Mucosa of stomach (tissue), 1 donor: Measurements from ENCODE around the gene CTU1.

Experiments used
- H3K27me3 ChIP-seq: one replicate; pipeline ENCODE4 v1.7.0; 2013; ENCODE audit warnings: mild to moderate bottlenecking, low read length; ENCODE audit not compliant: control insufficient read depth, insufficient read depth
- H3K36me3 ChIP-seq: one replicate; pipeline ENCODE4 v1.7.0; 2013; ENCODE audit warnings: low read length; ENCODE audit not compliant: control insufficient read depth, insufficient read depth
- H3K4me1 ChIP-seq: one replicate; pipeline ENCODE4 v1.7.0; 2013; ENCODE audit warnings: mild to moderate bottlenecking, low read length; ENCODE audit not compliant: control insufficient read depth, insufficient read depth
- H3K4me3 ChIP-seq: one replicate; pipeline ENCODE4 v1.7.0; 2013; ENCODE audit warnings: low read length
- H3K9ac ChIP-seq: one replicate; pipeline ENCODE4 v1.7.0; 2013; ENCODE audit warnings: mild to moderate bottlenecking, low read length, moderate library complexity
- H3K9me3 ChIP-seq: one replicate; pipeline ENCODE4 v1.7.0; 2013; ENCODE audit warnings: mild to moderate bottlenecking, low read length, moderate library complexity; ENCODE audit not compliant: control insufficient read depth
- donor health status: Pancreatic carcinoma.

Gene CTU1

DNA sequence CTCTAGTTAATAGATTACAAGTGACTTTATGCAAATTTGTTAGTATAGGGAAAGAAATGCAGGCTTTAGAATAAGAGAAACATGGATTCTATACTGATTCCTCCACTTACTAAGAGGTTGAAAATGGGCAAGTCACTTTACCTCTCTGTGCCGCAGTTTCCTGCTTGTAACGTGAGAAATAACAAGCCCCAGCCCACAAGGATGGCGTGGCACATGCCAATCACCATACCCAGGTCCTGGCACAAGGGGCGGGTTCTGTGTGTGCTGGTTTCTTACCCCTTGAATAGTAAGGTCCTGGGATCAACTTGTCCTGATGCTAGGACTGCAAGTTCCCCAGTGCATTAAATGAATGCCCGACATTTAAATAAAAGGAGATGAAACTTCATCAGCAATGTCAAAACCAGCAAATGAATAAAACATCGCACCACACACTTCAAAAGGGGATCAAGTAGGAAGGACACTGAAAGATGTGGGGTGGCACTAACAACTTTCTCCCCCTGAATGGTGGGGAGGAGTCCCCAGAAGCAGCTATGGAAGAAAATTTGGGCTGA lies 8.6 kb upstream of the CTU1 start:
- H3K4me1 ChIP-seq: no peaks in the 10 kb centered on the region
- no peak overlapping the region for H3K4me3 ChIP-seq
- no peak overlapping the region for H3K9ac ChIP-seq
- no peaks in the 10 kb centered on the region for H3K36me3 ChIP-seq
- peaks cover 10% of the 10 kb centered on the region for H3K27me3 ChIP-seq
- H3K9me3 ChIP-seq: no peaks in the 10 kb centered on the region

DNA sequence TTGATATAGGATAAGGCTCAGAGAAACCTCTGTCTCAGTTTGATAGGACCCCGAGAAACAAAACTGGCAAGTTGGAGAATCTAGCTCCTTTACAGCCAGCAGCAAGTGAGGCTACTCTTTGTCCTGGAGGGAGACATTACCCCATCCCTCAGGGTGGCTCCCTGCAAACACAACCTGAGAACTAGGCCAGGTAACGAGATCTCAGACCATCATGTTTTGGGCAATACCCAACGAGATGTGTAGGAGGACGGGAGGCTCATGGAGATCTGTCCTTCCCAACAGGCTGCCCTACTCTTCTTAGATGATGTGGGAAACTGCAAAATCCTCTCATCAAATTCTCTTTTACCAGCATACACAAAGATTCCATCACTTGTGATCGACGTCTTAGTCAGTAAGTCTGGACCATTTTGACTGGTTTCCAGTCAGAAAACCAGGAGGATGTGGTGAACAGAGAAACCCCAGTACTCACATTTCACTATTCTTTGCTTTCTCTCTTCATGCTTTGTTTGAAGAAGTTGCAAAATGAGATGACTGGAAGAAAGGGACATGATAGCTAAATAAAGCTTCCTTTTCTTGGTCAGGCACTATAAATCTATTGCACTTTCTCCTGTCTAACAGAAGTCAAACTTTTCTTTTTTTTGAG lies 6.0 kb upstream of the CTU1 start:
- Histone ChIP-seq H3K36me3 (no peaks in the 10 kb centered on the region), H3K27me3 (peaks cover 10% of the 10 kb centered on the region), H3K4me1 (no peaks in the 10 kb centered on the region), H3K9me3 (no peaks in the 10 kb centered on the region), H3K9ac (no peak overlapping the region), H3K4me3 (no peak overlapping the region)

DNA sequence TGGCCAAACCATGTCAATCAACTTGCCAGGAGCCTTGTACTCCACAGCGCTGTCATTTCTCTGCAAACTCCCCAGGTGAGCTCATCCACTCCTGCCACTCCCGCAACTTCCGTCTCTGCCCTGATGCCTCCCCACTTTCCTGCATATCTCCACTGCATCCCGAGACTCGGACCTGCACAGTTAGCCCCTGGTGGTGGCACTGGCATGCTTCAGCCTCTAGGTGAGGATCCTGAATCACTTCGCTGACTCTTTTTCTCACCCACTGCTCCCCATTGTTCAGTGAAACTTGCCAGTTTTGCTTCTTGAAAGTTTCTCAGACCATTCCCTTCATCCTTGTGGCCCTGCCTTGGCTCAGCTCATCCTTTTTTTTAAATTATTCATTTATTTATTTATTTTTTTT lies 3.4 kb upstream of the CTU1 start:
- H3K36me3 ChIP-seq: no peaks in the 10 kb centered on the region
- H3K4me1 ChIP-seq: peaks cover 14% of the 10 kb centered on the region
- H3K27me3 ChIP-seq: peaks cover 10% of the 10 kb centered on the region
- no peak overlapping the region for H3K4me3 ChIP-seq
- H3K9me3 ChIP-seq: no peaks in the 10 kb centered on the region
- H3K9ac ChIP-seq: no peak overlapping the region

DNA sequence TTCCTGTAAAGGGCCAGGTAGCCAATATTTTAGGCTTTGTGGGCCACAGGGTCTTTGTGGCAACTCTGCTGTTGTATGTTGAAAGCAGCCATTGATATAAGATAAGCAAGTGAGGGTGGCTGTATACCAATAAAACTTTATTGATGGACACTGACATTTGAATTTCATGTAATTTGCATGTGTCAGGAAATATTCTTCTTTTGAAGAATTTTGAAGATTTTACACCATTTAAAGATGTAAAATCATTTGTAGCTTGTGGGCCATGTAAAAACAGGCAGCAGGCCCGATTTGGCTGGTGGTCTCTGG lies 2.4 kb upstream of the CTU1 start:
- H3K27me3 ChIP-seq: peaks cover 7% of the 10 kb centered on the region
- H3K9ac ChIP-seq: no peak overlapping the region
- peaks cover 14% of the 10 kb centered on the region for H3K4me1 ChIP-seq
- H3K9me3 ChIP-seq: no peaks in the 10 kb centered on the region
- H3K4me3 ChIP-seq: no peak overlapping the region
- H3K36me3 ChIP-seq: no peaks in the 10 kb centered on the region

DNA sequence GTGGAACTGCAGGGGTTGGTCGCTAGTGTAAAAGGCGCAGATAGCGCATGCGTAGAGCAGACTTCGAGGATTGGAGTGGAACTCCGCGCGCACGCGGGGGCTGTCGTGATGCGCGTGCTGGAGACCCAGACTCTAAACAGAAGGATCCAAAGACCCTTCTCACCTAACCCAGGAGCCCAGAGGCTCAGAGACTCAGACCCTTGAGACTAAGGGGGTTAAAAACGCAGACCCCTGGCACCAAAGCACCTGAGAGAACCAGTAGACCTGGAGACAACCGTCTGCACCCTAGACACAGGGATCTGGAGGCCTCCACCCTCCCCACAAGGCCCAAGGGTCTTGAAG lies 567 bp upstream of the CTU1 start:
- Histone ChIP-seq H3K9me3 (no peaks in the 10 kb centered on the region), H3K9ac (peak overlapping the region; percentile 73), H3K4me1 (peaks cover 14% of the 10 kb centered on the region), H3K4me3 (peak overlapping the region; percentile 65), H3K36me3 (no peaks in the 10 kb centered on the region), H3K27me3 (peaks cover under 1% of the 10 kb centered on the region)

DNA sequence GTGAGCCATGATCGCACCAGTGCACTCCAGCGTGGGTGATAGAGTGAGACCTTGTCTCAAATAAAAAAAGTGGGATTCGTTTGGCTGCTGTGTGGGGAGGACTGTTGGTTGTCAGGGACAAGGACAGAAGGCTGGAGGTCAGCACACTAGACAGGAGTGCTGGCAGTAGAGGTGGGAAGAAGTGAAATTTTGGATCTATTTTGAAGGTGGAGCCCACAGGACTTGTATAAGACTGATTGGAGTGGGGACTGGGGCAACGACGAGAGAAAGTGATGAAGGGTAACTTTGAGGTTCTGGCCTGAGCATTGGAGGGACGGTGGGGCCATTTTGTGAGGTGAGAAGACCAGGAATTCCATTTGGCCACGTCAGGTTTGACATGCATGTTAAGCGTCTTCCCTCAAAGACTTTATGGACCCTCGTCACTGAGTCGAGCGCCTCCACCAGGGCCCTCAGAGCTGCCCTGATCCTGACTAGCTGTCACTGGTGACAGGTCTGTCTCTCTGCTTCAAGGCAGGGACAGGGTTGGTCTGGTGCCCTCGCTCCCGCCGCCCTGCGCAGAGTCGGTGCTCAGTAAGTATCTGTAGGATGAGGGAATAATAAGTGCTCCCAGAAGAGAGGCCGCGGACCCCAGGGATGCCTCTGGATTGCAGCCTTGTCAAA lies 673 bp downstream of the CTU1 start:
- peak overlapping the region; percentile 73 for H3K9ac ChIP-seq
- peak overlapping the region; percentile 65 for H3K4me3 ChIP-seq
- H3K4me1 ChIP-seq: peaks cover 14% of the 10 kb centered on the region
- no peaks in the 10 kb centered on the region for H3K36me3 ChIP-seq
- no peaks in the 10 kb centered on the region for H3K27me3 ChIP-seq
- H3K9me3 ChIP-seq: no peaks in the 10 kb centered on the region

DNA sequence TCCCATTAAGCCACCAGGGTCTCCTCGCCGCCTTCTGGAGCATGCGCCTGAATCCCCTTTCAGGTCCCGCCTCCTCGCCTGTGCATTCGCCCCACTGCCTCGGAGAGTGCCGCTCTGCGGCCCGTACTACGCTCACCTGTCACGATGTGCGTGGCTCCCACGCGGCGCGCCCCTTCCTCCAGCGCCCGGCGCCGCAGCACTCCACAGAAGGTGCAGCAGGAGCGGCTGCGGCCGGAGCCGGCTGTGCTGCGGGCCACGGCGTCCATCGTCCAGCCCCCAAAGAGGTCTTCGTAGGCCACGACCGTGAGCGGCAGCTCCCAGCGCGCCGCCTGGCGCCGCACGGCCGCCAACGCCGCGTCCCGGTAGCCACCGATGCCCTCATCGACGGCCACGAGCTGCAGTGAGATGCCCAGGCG lies 4.3 kb downstream of the CTU1 start:
- no peaks in the 10 kb centered on the region for H3K36me3 ChIP-seq
- H3K9me3 ChIP-seq: no peaks in the 10 kb centered on the region
- peaks cover 22% of the 10 kb centered on the region for H3K4me1 ChIP-seq
- no peaks in the 10 kb centered on the region for H3K27me3 ChIP-seq
- no peak overlapping the region for H3K4me3 ChIP-seq
- H3K9ac ChIP-seq: no peak overlapping the region

DNA sequence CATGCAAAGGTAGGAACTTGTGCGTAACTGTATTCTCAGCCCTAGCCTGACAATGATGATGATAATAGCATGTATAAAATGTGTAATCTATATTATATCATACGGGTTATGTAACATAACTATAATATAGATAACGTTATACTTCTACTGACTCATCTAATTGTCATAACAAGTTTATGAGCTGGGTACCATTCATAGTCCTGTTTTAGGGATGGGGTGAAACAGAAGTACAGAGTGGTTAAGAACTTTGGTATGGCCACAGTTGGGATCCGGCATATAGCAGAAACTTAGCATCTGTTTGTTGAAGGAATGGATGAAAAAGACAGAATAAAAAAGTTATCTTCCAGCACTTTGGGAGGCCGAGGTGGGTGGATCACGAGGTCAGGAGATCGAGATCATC lies 5.2 kb downstream of the CTU1 start:
- no peak overlapping the region for H3K4me3 ChIP-seq
- H3K27me3 ChIP-seq: no peaks in the 10 kb centered on the region
- no peaks in the 10 kb centered on the region for H3K36me3 ChIP-seq
- H3K9ac ChIP-seq: no peak overlapping the region
- peaks cover 19% of the 10 kb centered on the region for H3K4me1 ChIP-seq
- no peaks in the 10 kb centered on the region for H3K9me3 ChIP-seq

DNA sequence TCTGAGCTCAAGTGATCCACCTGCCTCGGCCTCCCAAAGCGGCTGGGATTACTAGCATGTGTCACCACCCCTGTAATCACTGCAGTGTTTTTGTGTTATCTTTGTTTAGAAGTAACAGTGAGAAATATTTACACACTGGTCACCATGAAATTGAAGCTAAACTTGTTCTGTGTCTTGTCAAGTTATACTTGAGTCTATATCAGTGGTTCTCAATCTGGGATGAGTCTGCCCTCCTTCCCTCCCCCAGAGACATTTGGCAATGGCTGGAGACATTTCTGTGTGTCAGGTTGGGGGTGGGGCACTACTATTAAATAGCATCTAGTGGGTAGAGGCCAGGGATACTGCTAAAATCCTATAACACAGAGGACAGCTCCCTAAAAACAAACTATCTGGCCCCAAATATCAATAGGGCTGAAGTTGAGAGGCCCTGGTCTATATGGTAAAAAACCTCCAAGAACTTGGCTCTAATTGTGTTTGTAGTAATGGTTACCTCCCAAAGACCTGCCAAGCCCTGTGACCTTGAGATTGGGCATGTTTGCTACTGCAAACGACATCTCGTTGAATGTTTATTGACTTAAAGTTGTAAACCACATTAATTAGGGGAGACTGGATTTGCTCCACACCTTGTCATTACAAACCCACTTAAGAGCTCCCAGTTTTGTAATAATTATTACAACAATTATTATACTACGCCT lies 6.9 kb downstream of the CTU1 start:
- Histone ChIP-seq H3K27me3 (no peaks in the 10 kb centered on the region), H3K4me3 (no peak overlapping the region), H3K9ac (no peak overlapping the region), H3K36me3 (no peaks in the 10 kb centered on the region), H3K4me1 (peaks cover 8% of the 10 kb centered on the region), H3K9me3 (no peaks in the 10 kb centered on the region)

DNA sequence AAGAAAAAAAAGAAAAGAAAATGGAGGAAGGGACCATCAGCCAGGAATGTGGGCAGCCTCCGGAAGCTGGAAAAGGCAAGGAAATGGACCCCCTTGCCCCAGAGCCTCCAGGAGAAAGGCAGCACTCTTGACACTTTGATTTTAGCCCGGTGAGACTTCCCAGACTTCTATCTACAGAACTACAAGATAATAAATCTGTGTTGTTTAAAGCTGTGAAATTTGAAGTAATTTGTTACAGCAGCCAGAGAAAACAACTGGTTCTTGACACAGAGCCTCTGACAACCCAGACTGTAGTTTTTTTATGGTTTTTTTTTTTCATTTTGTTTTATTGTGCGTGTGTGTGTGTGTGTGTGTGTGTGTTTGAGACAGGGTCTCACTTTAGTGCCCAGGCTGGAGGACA lies 7.6 kb downstream of the CTU1 start:
- Histone ChIP-seq H3K9me3 (no peaks in the 10 kb centered on the region), H3K9ac (no peak overlapping the region), H3K4me3 (no peak overlapping the region), H3K4me1 (peaks cover 8% of the 10 kb centered on the region), H3K36me3 (no peaks in the 10 kb centered on the region), H3K27me3 (no peaks in the 10 kb centered on the region)

DNA sequence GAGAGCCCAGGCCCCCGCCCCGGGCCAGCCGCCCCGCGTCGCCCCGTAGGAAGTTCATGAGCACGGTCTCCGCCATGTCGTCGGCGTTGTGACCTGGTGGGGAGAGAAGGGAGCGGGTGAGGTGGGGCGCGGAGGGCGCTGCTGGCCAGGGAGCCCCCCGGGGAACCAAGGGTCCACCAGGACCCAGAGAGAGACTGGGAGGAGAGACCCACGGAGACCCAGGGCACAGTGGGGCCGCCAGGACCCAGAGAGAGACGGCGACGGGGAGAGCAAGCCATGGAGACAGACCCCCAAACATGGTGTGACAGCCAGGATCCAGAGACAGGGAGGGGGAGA lies 9.2 kb downstream of the CTU1 start:
- Histone ChIP-seq H3K9me3 (no peaks in the 10 kb centered on the region), H3K4me1 (peaks cover 8% of the 10 kb centered on the region), H3K4me3 (no peak overlapping the region), H3K9ac (no peak overlapping the region), H3K36me3 (no peaks in the 10 kb centered on the region), H3K27me3 (no peaks in the 10 kb centered on the region)

DNA sequence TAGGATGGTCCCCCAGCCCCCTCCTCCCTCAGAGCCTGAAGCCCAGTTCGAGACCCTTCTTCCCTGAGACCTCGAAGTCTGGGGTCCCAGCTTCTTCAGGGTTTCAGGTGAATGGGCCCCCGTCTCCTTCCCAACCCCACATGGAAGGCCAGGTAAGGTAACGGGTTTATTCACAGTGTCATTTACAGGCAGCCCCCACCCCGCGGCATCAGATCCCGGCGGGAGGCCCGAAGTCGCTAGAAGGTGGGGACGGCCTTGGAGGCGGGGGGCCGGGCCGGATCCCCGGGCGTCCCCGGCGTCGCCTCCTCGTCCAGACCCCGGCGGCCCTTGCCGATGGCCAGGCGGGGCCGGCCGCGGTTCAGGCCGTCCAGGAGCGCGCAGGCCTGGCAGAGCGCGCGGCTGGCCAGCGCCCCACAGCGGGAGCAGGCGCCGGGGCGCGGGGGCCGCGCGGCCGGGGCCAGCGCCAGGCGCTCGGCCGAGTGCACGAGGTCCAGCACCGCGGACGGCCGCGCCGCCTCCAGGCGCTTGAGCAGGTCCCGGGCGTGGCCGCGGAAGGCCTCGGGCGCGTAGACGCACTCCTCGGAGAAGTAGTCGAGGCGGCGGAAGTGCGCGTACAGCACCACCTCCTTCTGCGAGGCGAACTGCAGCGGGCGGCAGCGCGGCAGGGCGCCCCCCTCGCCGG lies 9.7 kb downstream of the CTU1 start:
- Histone ChIP-seq H3K36me3 (no peaks in the 10 kb centered on the region), H3K9me3 (no peaks in the 10 kb centered on the region), H3K9ac (no peak overlapping the region), H3K4me3 (no peak overlapping the region), H3K4me1 (peaks cover 8% of the 10 kb centered on the region), H3K27me3 (no peaks in the 10 kb centered on the region)
